ENCODE data around the gene KRTAP10-3. TPM values are rescaled to one million over a fixed set of nuclear protein-coding genes. Genes with fewer than 3 reads are reported as not detected.
"Not testable (repeated sequence)": the region's sequence is repeated elsewhere in the genome, so short reads cannot be mapped to it uniquely, and the experiment has no call there.

Gene KRTAP10-3, protein sequence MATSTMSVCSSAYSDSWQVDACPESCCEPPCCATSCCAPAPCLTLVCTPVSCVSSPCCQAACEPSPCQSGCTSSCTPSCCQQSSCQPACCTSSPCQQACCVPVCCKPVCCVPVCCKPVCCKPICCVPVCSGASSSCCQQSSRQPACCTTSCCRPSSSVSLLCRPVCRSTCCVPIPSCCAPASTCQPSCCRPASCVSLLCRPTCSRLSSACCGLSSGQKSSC
- not detected for total RNA-seq

DNA sequence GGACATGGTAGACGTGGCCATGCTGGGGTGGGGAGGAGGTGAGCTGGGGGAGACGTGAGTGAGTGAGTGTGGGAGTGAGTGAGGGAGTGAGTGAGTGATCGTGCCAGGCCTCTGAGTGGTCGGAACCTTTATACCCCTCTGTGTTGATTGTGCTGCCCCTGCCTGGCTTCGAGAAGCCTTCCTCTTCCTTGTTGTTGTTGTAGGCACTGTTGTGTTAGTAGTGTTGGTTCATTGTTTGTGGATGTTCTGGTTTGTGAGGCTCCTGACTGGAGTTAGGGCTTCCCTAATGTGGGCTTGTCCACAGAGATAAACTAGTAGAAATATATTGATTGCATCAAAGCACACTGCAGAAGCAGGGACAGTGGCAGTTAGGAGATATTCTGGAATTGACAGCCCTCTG, at the start of gene KRTAP10-3:
Gene KRTAP10-3, minus strand, starts transcription at position 101 of the 400 bp plus-strand sequence. Its CDS starts 80 bp downstream, at position 21.
- ATAC-seq (no peak), DNase-seq (ENCODE audit: low spot score) (no peak)
- peaks cover 12% of the 10 kb centered on the region for H3K36me3 Mint-ChIP-seq
- peaks cover 10 to 17% of the 10 kb centered on the region in 2 donors for H3K27me3 Mint-ChIP-seq
- H3K27ac Mint-ChIP-seq: peak within 1 kb of the TSS in 1 of 2 donors; percentile 28
- peaks cover 4% of the 10 kb centered on the region for H3K9me3 Mint-ChIP-seq
- no peak within 1 kb of the TSS for H3K4me3 Mint-ChIP-seq
- H3K4me1 Mint-ChIP-seq (ENCODE audit: low read depth in 2 of 2): no peaks in the 10 kb centered on the region

DNA sequence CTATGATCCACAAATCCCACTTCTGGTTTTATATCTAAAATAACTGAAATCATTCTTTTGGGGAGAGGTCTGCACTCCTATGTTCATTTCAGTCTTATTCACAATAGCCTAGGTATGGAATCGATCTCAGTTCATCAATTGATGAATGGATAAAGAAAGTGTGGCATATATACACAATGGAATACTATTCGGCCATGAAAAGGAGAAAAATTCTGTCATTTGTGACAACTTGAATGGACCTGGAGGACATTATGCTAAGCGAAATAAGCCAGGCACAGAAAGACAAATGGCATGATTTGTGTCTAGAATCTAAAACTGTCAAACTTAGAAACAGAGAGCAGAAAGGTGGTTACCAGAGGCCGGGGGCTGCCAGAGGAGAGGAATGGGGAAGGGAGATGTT, 47.9 kb upstream of the KRTAP10-3 start:
- Mint-ChIP-seq H3K4me1 (ENCODE audit: low read depth in 2 of 2) (no peaks in the 10 kb centered on the region), H3K27ac (no peak overlapping the region), H3K36me3 (peaks cover 21% of the 10 kb centered on the region), H3K27me3 (peaks cover 18 to 22% of the 10 kb centered on the region in 2 donors), H3K9me3 (peaks cover 17% of the 10 kb centered on the region), H3K4me3 (no peak overlapping the region)
- no peak for DNase-seq (ENCODE audit: low spot score)
- no peak for ATAC-seq

DNA sequence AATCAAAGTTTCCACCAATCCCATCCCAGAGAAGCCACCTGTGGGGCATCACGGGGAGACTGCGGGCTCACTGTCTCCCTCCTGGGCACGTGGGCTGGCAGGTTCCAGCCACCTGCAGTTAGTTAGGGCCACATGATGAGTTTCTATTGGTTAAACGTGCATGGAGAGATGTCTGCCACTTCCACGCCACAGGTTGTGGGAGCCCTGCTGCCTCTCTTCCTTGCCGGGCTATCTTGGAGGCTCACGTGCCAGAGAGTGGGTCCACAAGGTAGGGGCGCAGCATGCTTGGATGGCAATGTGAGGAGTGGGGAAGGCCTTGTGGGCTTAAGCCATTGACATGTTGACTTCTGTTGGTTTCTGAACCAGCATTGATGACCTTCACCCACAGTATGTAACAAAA, 45.3 kb upstream of the KRTAP10-3 start:
- no peak for ATAC-seq
- H3K27me3 Mint-ChIP-seq: peaks cover 18 to 20% of the 10 kb centered on the region in 2 donors
- peaks cover 2% of the 10 kb centered on the region for H3K9me3 Mint-ChIP-seq
- no peak overlapping the region for H3K27ac Mint-ChIP-seq
- no peaks in the 10 kb centered on the region for H3K4me1 Mint-ChIP-seq (ENCODE audit: low read depth in 2 of 2)
- H3K4me3 Mint-ChIP-seq: no peak overlapping the region
- no peak for DNase-seq (ENCODE audit: low spot score)
- peaks cover 3% of the 10 kb centered on the region for H3K36me3 Mint-ChIP-seq

DNA sequence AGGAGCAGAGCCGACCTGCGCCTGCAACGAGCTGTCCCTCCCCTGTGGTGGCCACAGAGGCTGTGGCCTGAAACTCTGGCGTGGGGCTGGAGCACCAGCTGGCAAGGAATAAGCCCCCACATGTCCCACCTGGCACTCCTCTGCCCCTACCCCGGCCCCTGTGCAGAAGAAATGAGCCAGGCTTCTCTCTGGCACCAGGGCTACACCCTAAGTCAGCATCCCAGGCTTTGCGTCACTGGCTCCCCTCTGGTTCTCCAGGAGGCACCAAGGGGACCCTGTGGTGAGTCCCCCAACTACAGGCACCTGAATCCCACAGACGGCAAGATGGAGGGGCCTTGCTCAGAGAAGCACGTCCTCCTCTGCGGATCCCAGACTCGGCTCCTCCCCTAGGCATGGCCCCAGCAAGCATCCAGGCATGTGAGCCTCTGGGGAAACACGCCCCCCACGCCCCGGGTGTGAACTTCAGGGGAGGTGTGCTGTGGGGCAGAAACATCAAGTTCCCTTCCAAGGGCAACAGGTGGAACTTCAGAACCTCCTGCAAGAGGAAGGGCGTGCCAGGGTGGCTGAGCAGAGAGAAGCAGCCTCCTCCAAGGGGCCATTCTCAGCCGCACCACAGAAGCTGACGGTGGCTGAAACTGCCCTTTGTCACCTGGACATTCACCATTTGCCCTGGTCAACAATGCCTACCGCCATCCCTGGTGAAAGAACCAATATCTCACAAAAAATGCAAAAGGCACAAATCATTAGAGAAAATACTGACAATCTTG, 44.7 kb upstream of the KRTAP10-3 start:
- peaks cover 20 to 23% of the 10 kb centered on the region in 2 donors for H3K27me3 Mint-ChIP-seq
- ATAC-seq (no peak), DNase-seq (ENCODE audit: low spot score) (no peak)
- no peak overlapping the region for H3K27ac Mint-ChIP-seq
- H3K9me3 Mint-ChIP-seq: no peaks in the 10 kb centered on the region
- no peaks in the 10 kb centered on the region for H3K4me1 Mint-ChIP-seq (ENCODE audit: low read depth in 2 of 2)
- no peak overlapping the region for H3K4me3 Mint-ChIP-seq
- no peaks in the 10 kb centered on the region for H3K36me3 Mint-ChIP-seq

DNA sequence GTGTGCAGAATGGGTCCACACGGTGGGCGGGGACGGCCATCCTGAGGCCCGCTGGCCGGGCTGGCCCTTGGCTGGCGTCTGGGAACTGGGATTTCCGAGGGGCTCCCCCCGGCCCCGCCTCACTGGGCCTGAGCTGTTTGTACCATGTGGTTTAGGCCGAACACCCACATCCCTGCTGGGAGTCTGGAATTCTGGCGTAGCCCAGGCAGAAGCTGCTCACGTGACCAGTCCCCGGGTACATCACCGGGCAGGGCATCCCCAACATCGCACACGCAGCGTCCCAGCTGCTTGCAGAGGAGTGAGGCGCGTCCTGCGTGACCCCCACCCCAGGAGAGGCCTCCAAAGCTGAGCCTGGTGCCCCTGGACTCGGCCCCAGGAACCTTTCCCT, 43.9 kb upstream of the KRTAP10-3 start:
- Mint-ChIP-seq H3K36me3 (no peaks in the 10 kb centered on the region), H3K27me3 (peaks cover 23 to 25% of the 10 kb centered on the region in 2 donors), H3K4me1 (ENCODE audit: low read depth in 2 of 2) (no peaks in the 10 kb centered on the region), H3K27ac (no peak overlapping the region), H3K4me3 (no peak overlapping the region), H3K9me3 (no peaks in the 10 kb centered on the region)
- ATAC-seq (no peak), DNase-seq (ENCODE audit: low spot score) (no peak)

DNA sequence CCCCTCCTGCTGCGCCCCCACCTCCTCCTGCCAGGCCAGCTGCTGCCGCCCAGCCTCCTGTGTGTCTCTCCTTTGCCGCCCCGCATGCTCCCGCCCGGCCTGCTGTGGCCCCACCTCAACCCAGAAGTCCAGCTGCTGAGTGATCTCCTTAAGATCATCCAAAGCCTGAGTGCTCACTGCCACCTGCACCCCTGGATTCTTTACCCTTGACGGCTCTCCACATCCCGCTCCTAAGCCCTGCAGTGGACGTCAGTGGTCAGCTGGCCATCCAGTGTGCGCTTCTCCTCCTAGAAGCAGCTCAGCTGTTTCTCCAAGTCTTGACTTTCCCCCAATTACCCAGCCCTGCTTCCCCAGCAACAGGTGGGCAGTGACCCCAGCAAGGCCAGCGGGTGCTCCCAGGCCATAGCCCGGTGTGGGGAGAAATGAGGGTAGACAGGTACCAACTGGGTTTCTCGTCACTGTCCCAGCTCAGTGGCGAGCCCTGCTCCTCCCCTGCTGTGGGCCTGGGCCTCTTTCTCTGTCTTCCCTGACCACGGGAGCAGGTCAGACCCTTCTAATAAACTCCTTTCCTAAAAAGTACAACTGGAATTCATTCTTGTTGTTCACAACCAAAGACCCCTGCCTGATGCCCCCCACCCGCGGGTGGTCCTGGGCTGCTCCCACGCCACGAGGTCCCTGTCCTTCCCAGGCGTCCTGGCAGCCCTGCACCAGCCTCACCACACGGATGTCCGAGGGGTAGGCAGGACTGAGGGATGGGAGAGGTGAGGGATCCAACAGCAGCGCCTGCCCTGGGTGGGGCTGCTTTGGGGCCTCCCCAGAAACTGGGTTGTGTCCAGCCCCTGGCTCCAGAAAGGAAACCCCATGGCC, 43.2 kb upstream of the KRTAP10-3 start:
- no peak overlapping the region for H3K4me3 Mint-ChIP-seq
- ATAC-seq (no peak), DNase-seq (ENCODE audit: low spot score) (no peak)
- H3K9me3 Mint-ChIP-seq: no peaks in the 10 kb centered on the region
- H3K36me3 Mint-ChIP-seq: no peaks in the 10 kb centered on the region
- peaks cover 22 to 25% of the 10 kb centered on the region in 2 donors for H3K27me3 Mint-ChIP-seq
- no peak overlapping the region for H3K27ac Mint-ChIP-seq
- no peaks in the 10 kb centered on the region for H3K4me1 Mint-ChIP-seq (ENCODE audit: low read depth in 2 of 2)

DNA sequence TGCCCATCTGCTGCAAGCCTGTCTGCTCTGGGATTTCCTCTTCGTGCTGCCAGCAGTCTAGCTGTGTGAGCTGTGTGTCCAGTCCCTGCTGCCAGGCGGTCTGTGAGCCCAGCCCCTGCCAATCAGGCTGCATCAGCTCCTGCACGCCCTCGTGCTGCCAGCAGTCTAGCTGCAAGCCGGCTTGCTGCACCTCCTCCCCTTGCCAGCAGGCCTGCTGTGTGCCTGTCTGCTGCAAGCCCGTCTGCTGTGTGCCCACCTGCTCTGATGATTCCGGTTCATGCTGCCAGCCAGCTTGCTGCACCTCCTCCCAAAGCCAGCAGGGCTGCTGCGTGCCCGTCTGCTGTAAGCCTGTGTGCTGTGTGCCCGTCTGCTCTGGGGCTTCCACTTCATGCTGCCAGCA, 42.5 kb upstream of the KRTAP10-3 start:
- not testable (repeated sequence) for H3K9me3 Mint-ChIP-seq; DNase-seq (ENCODE audit: low spot score); H3K36me3 Mint-ChIP-seq; ATAC-seq; H3K4me1 Mint-ChIP-seq (ENCODE audit: low read depth in 2 of 2); H3K4me3 Mint-ChIP-seq; H3K27ac Mint-ChIP-seq
- peaks cover 22% of the 10 kb centered on the region in 2 donors for H3K27me3 Mint-ChIP-seq

DNA sequence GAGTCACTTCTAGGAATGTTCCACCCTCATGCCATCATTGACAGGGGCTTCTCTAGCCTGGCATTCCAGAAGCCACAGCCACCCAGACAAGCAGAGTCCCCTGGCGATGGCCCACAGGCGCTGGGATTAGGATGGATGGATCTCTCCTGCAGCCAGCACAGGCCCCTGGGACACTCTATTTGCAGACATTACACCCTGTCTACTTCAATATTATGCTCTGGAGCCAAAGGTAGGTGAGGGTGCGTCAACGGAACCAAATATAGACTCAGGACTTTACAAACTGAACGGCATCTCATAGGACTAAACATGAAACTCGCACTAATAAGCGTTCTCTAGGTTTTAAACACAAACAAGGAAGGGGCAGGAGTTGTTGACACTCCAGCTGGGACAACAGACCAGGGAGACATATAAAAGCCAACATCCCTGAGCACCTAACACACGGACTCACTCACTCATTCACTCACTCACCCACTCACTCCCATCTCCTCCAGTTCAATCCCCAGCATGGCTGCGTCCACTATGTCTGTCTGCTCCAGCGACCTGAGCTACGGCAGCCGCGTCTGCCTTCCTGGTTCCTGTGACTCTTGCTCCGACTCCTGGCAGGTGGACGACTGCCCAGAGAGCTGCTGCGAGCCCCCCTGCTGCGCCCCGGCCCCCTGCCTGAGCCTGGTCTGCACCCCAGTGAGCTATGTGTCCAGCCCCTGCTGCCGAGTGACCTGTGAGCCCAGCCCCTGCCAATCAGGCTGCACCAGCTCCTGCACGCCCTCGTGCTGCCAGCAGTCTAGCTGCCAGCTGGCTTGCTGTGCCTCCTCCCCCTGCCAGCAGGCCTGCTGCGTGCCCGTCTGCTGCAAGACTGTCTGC, 41.8 kb upstream of the KRTAP10-3 start, which contains the start of gene KRTAP10-7:
Gene KRTAP10-7, plus strand, starts transcription at position 480 of the 861 bp plus-strand sequence. Its CDS starts 25 bp downstream, at position 505.
- not testable (repeated sequence) for H3K4me1 Mint-ChIP-seq (ENCODE audit: low read depth in 2 of 2)

DNA sequence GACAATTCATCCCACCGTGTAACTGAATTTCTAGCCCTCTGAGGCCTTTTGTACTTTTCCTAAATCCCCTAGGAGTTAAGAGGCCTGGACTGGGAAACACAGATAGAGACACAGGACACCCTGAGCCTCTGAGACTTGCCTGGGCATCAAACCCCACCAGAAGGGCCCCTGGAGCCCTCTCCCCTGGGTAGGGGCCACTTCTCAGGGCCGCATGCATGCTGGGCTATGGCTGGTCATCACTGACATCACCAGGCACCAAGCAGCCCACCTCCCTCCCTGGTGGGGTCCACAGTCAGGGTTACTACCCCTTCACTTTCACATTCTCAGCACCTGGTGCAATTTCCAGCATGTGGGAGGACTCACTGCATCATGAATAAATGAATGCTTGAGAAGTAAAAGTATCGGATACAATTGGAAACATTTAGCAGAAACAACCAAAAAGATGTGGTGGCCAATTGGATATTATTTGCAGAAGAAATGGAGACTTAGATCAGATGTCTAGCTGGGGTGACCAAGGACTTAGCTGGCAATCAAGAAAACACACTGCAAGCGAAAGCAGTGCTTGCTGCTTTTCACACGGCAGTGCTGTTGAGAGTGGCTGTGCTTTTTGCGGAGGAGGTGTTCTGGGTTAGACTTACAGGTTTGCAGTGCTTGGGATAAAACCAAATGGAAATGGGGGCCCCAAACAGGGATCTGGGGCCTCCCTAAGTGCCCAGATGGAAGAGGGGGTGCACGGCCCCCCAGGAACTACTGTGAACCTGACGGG, 40.9 kb upstream of the KRTAP10-3 start:
- H3K27ac Mint-ChIP-seq: no peak overlapping the region
- no peaks in the 10 kb centered on the region for H3K4me1 Mint-ChIP-seq (ENCODE audit: low read depth in 2 of 2)
- DNase-seq (ENCODE audit: low spot score) (no peak), ATAC-seq (no peak)
- peaks cover 8 to 20% of the 10 kb centered on the region in 2 donors for H3K27me3 Mint-ChIP-seq
- H3K9me3 Mint-ChIP-seq: no peaks in the 10 kb centered on the region
- no peak overlapping the region for H3K4me3 Mint-ChIP-seq
- no peaks in the 10 kb centered on the region for H3K36me3 Mint-ChIP-seq

More for the DNA sequence above, 41.8 kb upstream of the KRTAP10-3 start, which contains the start of gene KRTAP10-7:
- H3K4me3 Mint-ChIP-seq; H3K9me3 Mint-ChIP-seq; H3K27ac Mint-ChIP-seq; ATAC-seq; DNase-seq (ENCODE audit: low spot score); H3K36me3 Mint-ChIP-seq: not testable (repeated sequence)
- peaks cover 16 to 20% of the 10 kb centered on the region in 2 donors for H3K27me3 Mint-ChIP-seq

DNA sequence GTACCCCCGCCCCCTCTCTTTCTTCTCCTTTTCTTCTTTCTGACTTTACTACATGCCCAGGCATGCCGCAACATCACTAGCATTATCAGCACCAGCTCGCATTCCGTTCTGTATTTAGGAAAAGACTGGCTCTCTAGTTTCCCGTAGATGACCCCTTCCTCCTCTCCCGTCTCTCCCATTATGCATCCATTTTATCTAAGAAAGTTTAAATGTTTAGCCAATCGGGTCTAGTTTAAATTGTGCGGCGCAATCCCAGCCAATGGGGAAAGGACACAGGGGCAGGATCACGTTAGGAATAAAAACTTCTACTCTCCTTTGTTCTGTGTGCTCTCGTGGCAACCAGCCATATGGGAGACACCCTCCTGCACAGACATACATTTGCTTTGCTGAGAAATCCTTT, 39.5 kb upstream of the KRTAP10-3 start:
- Mint-ChIP-seq H3K4me1 (ENCODE audit: low read depth in 2 of 2) (peaks cover 0 to 3% of the 10 kb centered on the region in 2 donors), H3K27ac (no peak overlapping the region), H3K36me3 (no peaks in the 10 kb centered on the region), H3K9me3 (no peaks in the 10 kb centered on the region), H3K27me3 (peaks cover 8 to 18% of the 10 kb centered on the region in 2 donors), H3K4me3 (no peak overlapping the region)
- no peak for ATAC-seq
- no peak for DNase-seq (ENCODE audit: low spot score)

DNA sequence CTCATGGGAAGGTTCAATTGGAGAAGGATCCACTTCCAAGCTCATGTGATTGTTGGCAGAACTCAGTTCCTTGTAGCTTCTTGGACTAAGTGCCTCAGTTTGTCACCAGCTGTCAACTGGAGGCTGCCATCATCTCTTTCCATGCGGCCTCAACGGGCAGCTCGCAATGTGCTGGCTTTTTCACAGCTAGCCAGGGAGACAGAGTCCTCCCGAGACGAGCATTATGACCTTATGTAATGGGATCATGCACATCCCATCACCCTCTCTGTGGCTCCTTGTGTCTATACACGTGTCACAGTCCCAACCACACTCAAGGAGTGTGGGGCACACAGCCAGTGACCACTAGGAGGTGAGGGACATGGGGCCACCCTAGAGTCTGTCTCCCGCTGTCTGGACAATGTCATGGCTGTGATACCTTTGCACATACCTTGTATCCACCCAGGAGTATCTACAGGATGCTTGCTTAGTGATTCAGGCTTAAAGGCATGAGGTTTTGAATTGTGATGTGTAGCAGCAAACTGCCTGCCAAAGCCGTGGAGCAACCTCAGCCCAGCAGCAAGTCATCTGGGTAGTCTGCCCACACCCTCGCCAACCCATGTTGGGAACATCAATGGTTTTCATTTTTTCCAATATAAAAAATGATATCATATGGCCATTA, 37.6 kb upstream of the KRTAP10-3 start:
- no peak for ATAC-seq
- H3K27ac Mint-ChIP-seq: no peak overlapping the region

DNA sequence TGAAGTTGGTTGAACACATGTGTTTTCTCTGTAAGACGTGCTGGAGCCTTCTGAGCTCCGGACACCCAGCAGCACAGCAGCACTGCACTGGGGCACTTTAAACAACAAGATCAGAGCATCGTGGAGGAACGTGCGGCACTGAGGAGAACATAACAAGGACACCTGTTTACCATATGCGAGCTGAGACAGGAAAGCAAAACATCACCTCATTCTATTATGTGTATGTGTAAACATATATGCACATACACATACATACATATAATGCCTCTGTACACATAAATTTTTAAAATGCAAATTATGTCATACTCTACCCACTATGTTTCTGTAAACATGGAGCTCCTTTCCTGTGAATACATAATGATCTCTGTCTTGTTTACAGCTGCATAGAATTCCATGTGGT, 36.9 kb upstream of the KRTAP10-3 start:
- Mint-ChIP-seq H3K27ac (no peak overlapping the region), H3K27me3 (peaks cover 8 to 20% of the 10 kb centered on the region in 2 donors), H3K4me1 (ENCODE audit: low read depth in 2 of 2) (peaks cover 0 to 7% of the 10 kb centered on the region in 2 donors), H3K36me3 (no peaks in the 10 kb centered on the region), H3K4me3 (no peak overlapping the region), H3K9me3 (no peaks in the 10 kb centered on the region)
- no peak for DNase-seq (ENCODE audit: low spot score)
- no peak for ATAC-seq

More for the DNA sequence above, 37.6 kb upstream of the KRTAP10-3 start:
- no peaks in the 10 kb centered on the region for H3K9me3 Mint-ChIP-seq
- H3K27me3 Mint-ChIP-seq: peaks cover 8 to 21% of the 10 kb centered on the region in 2 donors
- H3K4me1 Mint-ChIP-seq (ENCODE audit: low read depth in 2 of 2): peaks cover 0 to 7% of the 10 kb centered on the region in 2 donors
- no peak for DNase-seq (ENCODE audit: low spot score)
- no peaks in the 10 kb centered on the region for H3K36me3 Mint-ChIP-seq
- no peak overlapping the region for H3K4me3 Mint-ChIP-seq

Measured in natural killer cell treated with Interleukin-12 subunit alpha and Interleukin-12 subunit beta and Interleukin-15 and Interleukin-18, amount 100 ng/mL, for 72 hours (primary cell).